Esophagus muscularis mucosa (tissue), 4 donors: ENCODE data around the gene GRM4. TPM values are rescaled to one million over a fixed set of nuclear protein-coding genes. Genes with fewer than 3 reads are reported as not detected.

ENCODE experiments used
- DNase-seq: peaks from one replicate; pipeline ENCODE4 v3.0.0-alpha.2; 2017; ENCODE audit errors: extremely low spot score
- H3K27ac ChIP-seq, 4 donors: fragments of 200-600 bp; sonication (generic); replicated peaks in 1 of 4; 1 replicate in 3 of 4; 2 replicates in 1 of 4; pipeline ENCODE4 v1.5.1; 2016 to 2019; ENCODE audit warnings: mild to moderate bottlenecking in 1 of 4
- H3K27me3 ChIP-seq, 4 donors: fragments of 200-600 bp; sonication (generic); one replicate each; pipeline versions ENCODE4 v1.5.1 to v1.6.0; 2016 to 2019
- H3K36me3 ChIP-seq, 4 donors: fragments of 200-600 bp; sonication (generic); one replicate each; pipeline ENCODE4 v1.5.1; 2016 to 2019
- H3K4me1 ChIP-seq, 4 donors: fragments of 200-600 bp; sonication (generic); one replicate each; pipeline ENCODE4 v1.5.1; 2016 to 2019
- H3K4me3 ChIP-seq, 4 donors: fragments of 200-600 bp; sonication (generic); 1 replicate in 2 of 4; 2 replicates in 2 of 4; pipeline ENCODE4 v1.5.1; 2016 to 2019; ENCODE audit warnings: mild to moderate bottlenecking in 4 of 4, moderate library complexity in 1 of 4
- H3K9me3 ChIP-seq, 4 donors: fragments of 200-600 bp; sonication (generic); 1 replicate in 3 of 4; 2 replicates in 1 of 4; pipeline ENCODE4 v1.5.1; 2016 to 2019
- EP300 ChIP-seq: sonication (generic); formaldehyde crosslinking; IDR thresholded peaks from one replicate; pipeline ENCODE4 v1.6.1; 2017; ENCODE audit warnings: antibody characterized with exemption
- POLR2A ChIP-seq: fragments of 450-650 bp; IDR thresholded peaks from one replicate; pipeline ENCODE4 v1.6.1; 2017; ENCODE audit warnings: antibody characterized with exemption, moderate library complexity, mild to moderate bottlenecking, low read depth
- POLR2AphosphoS5 ChIP-seq, 2 donors: sonication (generic); formaldehyde crosslinking; IDR thresholded peaks; one replicate each; pipeline ENCODE4 v1.6.1; 2017; ENCODE audit warnings: antibody characterized with exemption in 2 of 2
- WGBS: methylation state at CpG from one replicate; pipeline ENCODE4 v1.1.5; 2018; 5-methylcytosine and 5-hydroxymethylcytosine counted together
- intact Hi-C: fragments of 100-400 bp; cut with DNase I; formaldehyde crosslinking; loops from one replicate; pipeline ENCODE4 v1.15.1; 2023
- total RNA-seq, 4 donors: library from RNA; depleted of rRNA; stranded (reverse); fragments of >200 nt; gene quantifications; one replicate each; pipeline versions ENCODE4 v1.1.0 to v1.2.1, GENCODE V29; 2016
- TF ChIP-seq, protein P1 (sequence below), 3 experiments: fragments of 200-600 bp in 2 of 3; fragments of 450-650 bp in 1 of 3; sonication (generic) in 2 of 3; IDR thresholded peaks; one replicate each; pipeline ENCODE4 v1.5.1; 2017 to 2019; ENCODE audit warnings: antibody characterized with exemption in 3 of 3, mild to moderate bottlenecking in 2 of 3, moderate library complexity in 1 of 3

Gene GRM4
- total RNA-seq, 4 donors from 2014 or later, result not detected

DNA sequence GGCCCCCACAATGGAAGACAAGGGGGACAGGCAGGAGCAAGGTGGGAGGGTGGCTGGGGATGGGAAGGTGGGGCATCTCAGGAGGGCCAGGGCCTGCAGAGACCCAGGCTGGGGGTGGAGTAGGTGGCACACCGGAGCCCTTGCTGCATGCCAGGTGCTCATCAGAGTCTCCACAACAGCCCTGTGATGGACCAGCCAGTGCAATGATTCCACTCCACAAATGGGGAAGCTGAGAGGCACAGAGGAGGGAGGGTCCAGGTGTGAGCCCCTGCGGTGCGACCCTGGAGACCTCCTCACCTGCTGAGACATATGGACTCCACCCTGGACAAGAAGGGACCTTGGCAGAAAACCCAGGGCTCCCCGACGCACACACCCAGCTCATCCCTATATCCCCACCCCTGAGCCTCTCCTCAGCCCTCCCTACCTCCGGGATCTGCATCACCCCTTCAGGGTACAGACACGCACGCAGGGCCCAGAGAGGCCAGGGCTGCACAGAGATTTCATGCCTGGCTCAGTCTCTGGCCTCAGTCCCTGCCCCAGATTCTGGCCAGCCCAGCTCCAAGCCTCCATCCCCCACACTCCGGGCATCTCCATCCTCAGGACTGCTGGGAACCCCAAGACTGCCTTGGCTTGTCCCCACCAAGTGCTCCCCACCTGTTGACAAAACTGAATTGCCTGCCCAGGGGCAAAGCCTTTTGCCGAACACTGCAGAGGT lies 7.1 kb upstream of the GRM4 start:
- Histone ChIP-seq H3K36me3 (no peaks in the 10 kb centered on the region), H3K4me3 (no peak overlapping the region), H3K9me3 (no peaks in the 10 kb centered on the region), H3K27me3 (peaks cover 4 to 93% (median 21%) of the 10 kb centered on the region in 4 donors), H3K27ac (no peak overlapping the region), H3K4me1 (peaks cover 5 to 10% (median 8%) of the 10 kb centered on the region in 4 donors)
- 87% methylated on average over 7 of the region's 10 CpGs for WGBS
- TF ChIP-seq, protein P1, sequence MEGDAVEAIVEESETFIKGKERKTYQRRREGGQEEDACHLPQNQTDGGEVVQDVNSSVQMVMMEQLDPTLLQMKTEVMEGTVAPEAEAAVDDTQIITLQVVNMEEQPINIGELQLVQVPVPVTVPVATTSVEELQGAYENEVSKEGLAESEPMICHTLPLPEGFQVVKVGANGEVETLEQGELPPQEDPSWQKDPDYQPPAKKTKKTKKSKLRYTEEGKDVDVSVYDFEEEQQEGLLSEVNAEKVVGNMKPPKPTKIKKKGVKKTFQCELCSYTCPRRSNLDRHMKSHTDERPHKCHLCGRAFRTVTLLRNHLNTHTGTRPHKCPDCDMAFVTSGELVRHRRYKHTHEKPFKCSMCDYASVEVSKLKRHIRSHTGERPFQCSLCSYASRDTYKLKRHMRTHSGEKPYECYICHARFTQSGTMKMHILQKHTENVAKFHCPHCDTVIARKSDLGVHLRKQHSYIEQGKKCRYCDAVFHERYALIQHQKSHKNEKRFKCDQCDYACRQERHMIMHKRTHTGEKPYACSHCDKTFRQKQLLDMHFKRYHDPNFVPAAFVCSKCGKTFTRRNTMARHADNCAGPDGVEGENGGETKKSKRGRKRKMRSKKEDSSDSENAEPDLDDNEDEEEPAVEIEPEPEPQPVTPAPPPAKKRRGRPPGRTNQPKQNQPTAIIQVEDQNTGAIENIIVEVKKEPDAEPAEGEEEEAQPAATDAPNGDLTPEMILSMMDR (IDR thresholded peaks at IDR 0.05), result no peak
- TF ChIP-seq POLR2A (no peak), POLR2AphosphoS5 (IDR thresholded peaks at IDR 0.05) (no peak), EP300 (no peak)
- DNase-seq, result no peak
- intact Hi-C loops, result loop anchor here (5.0 kb wide), 1 partner anchor 411 kb away; no protein-coding TSS in a partner anchor

DNA sequence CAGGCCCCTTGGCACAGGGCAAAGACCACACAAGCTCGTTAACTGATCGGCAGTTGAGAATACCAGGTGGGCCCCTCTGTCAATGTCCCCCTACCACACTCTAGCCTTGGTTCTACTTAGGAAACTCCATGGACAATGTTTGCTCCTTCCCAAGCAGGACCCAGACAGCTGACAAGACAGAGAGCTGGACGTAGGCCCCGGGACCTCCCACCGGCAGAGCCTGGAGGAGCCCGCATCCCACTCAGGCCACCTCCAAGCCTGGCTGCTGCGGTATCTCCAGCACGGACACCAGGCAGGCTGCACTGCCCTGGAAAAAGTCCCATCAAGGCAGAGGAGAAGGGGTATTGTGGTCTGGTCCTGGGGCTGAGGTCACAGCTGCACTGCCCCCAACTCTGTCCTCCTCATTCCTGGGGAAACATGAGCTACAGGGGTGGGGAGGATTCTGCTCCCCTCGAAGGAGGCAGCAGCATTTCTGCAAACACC lies 6.2 kb upstream of the GRM4 start:
- DNase-seq, result no peak
- peaks cover 5 to 10% (median 8%) of the 10 kb centered on the region in 4 donors for H3K4me1 ChIP-seq
- 28% methylated on average over 7 of the region's 9 CpGs for WGBS
- H3K9me3 ChIP-seq, result no peaks in the 10 kb centered on the region
- intact Hi-C loops, result loop anchor here (5.0 kb wide), 1 partner anchor 410 kb away; no protein-coding TSS in a partner anchor
- no peaks in the 10 kb centered on the region for H3K36me3 ChIP-seq
- H3K4me3 ChIP-seq, result no peak overlapping the region
- TF ChIP-seq, protein P1 (IDR thresholded peaks at IDR 0.05), result no peak
- TF ChIP-seq POLR2AphosphoS5 (IDR thresholded peaks at IDR 0.05) (no peak), POLR2A (no peak), EP300 (no peak)
- H3K27ac ChIP-seq, result no peak overlapping the region
- peaks cover 4 to 93% (median 21%) of the 10 kb centered on the region in 4 donors for H3K27me3 ChIP-seq

DNA sequence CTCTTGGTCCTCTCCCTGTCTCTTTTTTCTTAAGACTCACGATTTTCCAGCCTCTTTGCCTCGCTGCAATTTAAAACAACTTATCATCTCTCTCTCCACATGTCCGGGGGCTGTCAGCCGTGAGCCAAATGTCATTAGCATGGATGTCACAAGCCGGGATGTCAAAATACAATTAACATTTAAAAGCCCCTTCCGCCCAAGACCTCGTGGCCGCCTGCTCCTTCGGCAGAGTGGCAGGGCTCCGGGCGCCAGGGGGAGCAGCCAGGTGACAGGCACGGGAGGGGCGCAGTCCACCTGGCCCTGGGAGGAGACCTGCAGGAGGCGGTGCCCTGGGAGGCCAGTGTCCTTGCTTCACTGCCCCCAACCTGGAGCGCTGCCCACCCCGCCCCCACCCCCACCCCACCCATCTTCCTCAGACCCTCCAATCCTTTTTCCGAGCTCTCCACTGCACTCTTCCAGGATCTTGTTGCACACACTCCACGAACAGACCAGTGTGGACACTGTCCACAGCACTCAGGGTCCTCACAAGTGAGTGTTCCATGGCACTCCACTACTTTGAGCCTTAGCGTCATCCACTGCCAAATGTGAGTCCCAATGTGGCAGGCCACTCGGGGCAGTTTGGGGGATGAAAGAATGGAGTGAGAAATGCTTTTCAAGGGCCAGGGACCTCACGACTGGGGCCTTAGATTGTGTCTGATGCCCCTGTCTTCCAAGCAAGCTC lies 5.6 kb upstream of the GRM4 start:
- intact Hi-C loops, result loop anchor here (5.0 kb wide), 1 partner anchor 409 kb away; no protein-coding TSS in a partner anchor
- Histone ChIP-seq H3K36me3 (no peaks in the 10 kb centered on the region), H3K4me1 (peaks cover 5 to 10% (median 8%) of the 10 kb centered on the region in 4 donors), H3K27me3 (peaks cover 4 to 98% (median 25%) of the 10 kb centered on the region in 4 donors), H3K4me3 (no peak overlapping the region), H3K27ac (no peak overlapping the region), H3K9me3 (no peaks in the 10 kb centered on the region)
- no peak for DNase-seq
- TF ChIP-seq EP300 (no peak), POLR2AphosphoS5 (IDR thresholded peaks at IDR 0.05) (no peak), POLR2A (no peak)
- TF ChIP-seq, protein P1 (IDR thresholded peaks at IDR 0.05), result no peak
- WGBS, result 23% methylated on average over 20 of the region's 21 CpGs

DNA sequence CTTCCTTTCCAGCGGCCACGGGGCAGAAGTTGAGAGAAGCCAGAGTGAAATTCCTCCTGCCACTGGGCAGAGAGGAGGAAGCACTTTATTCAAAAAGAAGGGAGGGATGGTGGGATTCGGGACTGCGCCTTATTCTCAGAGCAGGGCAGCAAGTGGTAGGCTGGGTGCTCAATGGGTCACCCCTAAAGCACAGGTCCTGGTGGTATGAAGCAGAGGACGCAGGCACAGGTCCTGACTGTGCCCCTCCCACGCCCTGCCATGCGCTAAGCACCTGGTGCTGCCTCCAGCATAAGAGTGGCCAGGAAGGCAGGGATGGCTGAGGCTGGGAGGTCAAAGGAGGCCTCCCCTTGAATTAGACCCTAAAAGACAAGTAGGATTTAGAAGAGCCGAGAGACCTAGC lies 4.9 kb upstream of the GRM4 start:
- Histone ChIP-seq H3K9me3 (no peaks in the 10 kb centered on the region), H3K4me3 (no peak overlapping the region), H3K36me3 (no peaks in the 10 kb centered on the region), H3K27me3 (peaks cover 4 to 98% (median 32%) of the 10 kb centered on the region in 4 donors), H3K27ac (no peak overlapping the region), H3K4me1 (peaks cover 5 to 14% (median 11%) of the 10 kb centered on the region in 4 donors)
- TF ChIP-seq POLR2A (no peak), EP300 (no peak), POLR2AphosphoS5 (IDR thresholded peaks at IDR 0.05) (no peak)
- TF ChIP-seq, protein P1 (IDR thresholded peaks at IDR 0.05), result no peak
- DNase-seq, result no peak
- intact Hi-C loops, result loop anchor here (5.0 kb wide), 1 partner anchor 408 kb away; no protein-coding TSS in a partner anchor
- WGBS, result 77% methylated on average over 8 of the region's 8 CpGs
